ENCODE results near the gene ANXA8. TPM values are rescaled to one million over a fixed set of nuclear protein-coding genes. Genes with fewer than 3 reads are reported as not detected.
"Not testable (repeated sequence)": the region's sequence is repeated elsewhere in the genome, so short reads cannot be mapped to it uniquely, and the experiment has no call there.

The ANXA8 gene
- total RNA-seq, 1 experiment from 2014 or later = not detected

DNA sequence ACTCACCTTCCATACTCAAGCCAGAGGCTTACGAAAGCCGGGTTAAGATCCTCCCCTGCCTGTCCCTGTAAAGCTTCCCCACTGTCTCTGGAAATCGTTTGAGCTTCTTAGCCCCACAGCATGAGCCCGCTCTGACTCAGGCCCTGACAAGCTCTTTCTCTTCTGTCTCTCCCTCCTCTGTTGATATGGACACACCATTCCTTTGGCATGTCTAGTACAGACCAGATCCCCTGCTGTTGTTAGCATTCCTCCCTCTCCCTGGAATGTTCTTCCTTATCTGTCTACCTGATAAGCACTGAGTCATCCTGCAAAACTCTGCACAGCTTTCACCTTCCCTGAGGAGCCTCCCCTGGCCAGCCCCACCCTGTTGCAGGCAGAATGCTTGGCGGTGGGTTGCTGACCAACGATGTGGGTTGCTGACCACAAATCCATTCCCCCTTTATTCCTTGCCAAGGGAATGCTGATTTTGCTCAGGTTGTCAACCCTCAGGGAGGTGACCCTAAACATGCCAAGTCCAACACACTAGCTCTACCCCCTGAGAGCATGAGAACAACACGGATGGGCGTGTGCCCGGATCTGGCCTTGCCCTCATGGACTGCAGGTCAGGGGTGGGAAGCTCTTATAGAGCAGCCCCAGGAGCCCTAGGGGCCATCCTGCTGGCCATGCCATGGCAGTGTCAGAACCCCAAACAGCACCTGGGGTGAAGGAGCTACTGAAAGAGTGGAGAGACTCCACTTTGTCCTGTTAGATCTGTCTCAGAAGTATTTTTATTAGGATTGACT, 21.1 kb downstream of the ANXA8 start:
- not testable (repeated sequence) for DNase-seq (ENCODE audit: low read depth)

DNA sequence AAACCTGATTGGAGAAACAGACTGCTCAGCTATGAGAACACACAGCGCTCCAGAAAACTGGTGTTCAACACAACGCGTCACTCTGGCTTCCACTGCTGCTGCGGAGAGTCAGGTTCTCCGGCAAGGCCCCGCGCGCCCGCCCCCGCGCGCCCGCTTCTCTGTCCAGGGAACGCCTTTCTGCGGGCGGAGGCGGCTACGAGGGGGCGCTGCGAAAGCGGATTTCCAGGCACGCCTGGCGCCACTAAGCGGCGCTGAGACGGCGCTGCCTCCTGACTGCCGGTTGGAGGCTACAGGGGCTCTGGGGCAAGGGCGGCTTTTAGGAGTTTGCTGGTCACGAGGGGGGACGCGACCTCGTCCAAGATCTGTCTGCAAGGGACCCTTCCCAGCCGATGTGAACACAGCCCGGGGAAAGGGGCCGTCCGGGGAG, 22.6 kb downstream of the ANXA8 start:
- DNase-seq (ENCODE audit: low read depth) = peak; percentile 33

- peak; percentile 36 for DNase-seq (ENCODE audit: low read depth)
Measured at GRCh38 chr10:47458466-47459154, 25.3 kb downstream of the ANXA8 start.

DNA sequence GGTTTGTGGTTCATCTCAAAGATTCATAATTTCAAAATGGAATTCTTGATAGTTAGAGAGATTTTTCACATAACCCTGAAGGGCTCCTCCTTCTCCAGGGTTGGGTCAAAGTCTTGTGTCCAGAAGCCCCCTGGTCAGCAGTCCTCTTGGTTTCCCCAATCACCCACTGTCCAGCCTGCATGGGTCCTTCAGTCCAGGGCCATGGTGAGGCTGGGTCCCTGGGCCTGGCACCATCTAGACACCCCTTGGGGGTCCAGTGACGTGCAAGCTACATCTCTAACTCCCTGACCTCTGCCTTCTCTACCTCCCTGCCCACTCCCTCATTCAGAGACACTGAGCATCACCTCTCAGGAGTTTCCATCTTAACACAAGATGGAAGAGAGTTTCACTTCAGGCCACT, 26.1 kb downstream of the ANXA8 start:
- DNase-seq (ENCODE audit: low read depth) = no peak

- no peak for DNase-seq (ENCODE audit: low read depth)
Measured at GRCh38 chr10:47457528-47457820, 26.4 kb downstream of the ANXA8 start.

- DNase-seq (ENCODE audit: low read depth) = no peak
Measured at GRCh38 chr10:47456794-47457527, 27.0 kb downstream of the ANXA8 start.

DNA sequence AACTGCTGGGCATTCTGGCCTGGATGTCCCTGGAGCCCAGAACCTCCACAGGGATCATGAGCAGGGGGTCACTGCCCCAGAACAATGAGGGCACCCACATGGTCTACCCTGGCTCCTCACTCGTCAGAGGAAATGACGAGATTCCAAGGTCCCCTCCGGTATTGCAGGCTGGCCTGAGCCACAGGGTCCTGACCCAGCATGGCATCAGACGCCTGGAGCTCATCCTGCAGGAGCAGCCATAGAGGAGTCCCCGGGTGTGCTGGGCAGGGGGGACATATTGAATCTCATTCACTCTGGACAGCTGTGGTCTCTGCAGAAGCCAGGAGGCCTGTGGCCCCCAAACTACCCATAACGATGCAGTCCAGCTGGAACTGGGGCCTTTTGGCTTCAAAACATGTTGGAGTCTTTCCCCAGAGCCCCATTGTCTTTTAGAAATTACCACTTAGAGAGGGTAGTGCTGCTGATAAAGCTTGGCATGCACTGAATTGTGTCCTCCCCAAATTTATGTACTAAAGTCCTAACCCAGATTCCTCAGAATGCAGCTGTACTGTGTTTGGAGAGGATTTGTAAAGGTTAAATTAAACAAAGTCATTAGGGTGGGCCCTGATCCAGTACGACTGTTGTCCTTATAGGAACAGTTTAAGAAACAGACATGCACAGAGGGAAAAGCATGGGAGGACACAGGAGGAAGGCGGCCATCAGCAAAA, 27.7 kb downstream of the ANXA8 start:
- no peak for DNase-seq (ENCODE audit: low read depth)

- not testable (repeated sequence) for DNase-seq (ENCODE audit: low read depth)
Measured at GRCh38 chr10:47455350-47456078, 28.4 kb downstream of the ANXA8 start.

DNA sequence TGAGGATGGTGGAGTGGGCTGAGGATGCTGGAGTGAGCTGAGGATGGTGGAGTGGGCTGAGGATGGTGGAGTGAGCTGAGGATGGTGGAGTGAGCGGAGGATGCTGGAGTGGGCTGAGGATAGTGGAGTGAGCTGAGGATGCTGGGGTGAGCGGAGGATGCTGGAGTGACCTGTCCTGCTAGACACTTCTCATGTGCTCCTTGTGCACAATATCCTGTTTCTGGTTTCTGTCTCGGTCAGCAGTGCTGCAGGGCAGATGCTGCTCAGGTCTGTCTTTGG, 29.2 kb downstream of the ANXA8 start:
- no peak for DNase-seq (ENCODE audit: low read depth)

- no peak for DNase-seq (ENCODE audit: low read depth)
Measured at GRCh38 chr10:47454008-47454779, 29.7 kb downstream of the ANXA8 start.

DNA sequence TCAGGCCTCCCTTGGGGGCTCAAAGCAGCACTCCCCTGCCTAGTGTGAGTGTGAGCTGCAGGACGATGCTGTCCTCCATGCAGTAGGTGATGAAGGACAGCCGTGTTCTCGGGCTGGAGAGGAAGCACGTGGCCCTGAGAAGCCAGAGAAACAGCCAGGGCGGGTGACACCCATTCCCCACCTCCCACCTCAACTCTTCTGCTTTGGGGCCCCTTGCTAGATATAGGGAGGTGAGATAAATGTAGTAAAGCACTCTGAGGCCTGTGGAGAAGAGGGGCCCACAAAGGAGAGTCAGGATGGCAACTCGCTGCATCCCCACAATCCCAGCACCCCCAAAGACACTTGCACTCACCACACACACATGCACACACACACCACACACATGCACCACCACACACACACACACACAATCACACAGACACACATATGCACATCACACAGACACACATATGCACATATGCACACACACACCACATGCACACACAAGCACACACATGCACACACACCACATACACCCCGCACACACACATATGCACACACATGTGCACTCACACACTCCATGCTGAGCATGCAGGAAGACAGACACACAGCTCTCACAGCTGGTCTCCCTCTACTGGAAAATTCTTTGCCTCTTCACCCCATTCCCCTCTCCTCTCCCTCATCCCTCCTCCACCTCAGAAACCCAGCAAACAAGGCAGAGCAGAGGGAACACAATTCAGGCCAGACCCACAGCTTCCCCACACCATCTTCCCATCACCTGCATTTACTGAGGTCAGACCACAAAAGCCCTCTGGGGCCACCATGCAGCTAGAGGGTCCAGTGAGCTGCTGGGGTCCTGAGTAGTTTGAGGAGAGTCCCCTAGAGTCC, 30.5 kb downstream of the ANXA8 start:
- DNase-seq (ENCODE audit: low read depth) = no peak

GRCh38 chr10:47452495-47453140, 31.3 kb downstream of the ANXA8 start:
- DNase-seq (ENCODE audit: low read depth) = no peak

DNA sequence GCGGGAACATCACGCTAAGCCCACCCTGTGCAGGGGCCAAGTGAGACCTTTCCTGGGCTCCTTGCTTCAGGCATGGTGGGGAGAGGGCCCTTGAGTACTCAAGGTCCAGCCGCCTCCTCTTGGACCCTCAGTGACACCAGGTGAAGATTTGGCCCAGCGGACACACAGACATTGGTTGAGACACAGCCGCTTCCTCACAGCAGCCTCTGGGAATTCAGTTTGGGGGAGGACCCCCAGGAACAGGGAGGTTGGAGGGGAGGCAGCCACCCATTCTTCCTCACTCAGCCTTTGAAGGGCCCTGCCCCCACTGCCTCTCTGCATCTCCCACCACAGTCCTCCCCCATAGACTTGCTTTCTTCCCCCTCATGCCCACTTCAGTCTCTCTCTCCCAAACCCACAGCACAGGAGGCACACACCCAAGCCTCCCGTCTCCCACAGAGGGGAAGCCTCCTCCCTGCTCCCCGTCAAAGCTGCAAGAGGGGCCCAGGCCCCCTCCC, 31.9 kb downstream of the ANXA8 start:
- no peak for DNase-seq (ENCODE audit: low read depth)

GRCh38 chr10:47451273-47451997, 32.5 kb downstream of the ANXA8 start:
- DNase-seq (ENCODE audit: low read depth) = no peak

DNA sequence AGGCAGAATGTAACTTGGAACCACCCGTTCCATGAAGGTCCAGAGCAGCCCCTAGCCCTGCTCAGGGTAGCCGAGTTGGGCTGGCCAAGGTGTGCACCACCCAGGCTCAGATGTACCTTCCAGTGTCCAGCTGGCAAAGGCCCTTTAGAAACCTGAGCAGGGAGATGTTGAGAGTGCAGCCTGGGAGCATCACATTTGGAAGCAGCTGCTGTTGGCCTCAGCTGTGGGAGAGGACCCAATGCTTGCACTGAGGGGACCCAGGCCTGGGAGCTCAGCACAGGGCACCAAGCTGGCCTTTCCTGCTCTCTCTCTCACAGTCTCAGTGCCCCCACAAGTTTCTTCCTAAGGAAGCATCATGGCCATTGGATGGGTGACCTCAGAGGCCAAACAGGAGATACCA, 33.5 kb downstream of the ANXA8 start:
- DNase-seq (ENCODE audit: low read depth) = no peak

GRCh38 chr10:47449979-47450378, 33.9 kb downstream of the ANXA8 start:
- no peak for DNase-seq (ENCODE audit: low read depth)

DNA sequence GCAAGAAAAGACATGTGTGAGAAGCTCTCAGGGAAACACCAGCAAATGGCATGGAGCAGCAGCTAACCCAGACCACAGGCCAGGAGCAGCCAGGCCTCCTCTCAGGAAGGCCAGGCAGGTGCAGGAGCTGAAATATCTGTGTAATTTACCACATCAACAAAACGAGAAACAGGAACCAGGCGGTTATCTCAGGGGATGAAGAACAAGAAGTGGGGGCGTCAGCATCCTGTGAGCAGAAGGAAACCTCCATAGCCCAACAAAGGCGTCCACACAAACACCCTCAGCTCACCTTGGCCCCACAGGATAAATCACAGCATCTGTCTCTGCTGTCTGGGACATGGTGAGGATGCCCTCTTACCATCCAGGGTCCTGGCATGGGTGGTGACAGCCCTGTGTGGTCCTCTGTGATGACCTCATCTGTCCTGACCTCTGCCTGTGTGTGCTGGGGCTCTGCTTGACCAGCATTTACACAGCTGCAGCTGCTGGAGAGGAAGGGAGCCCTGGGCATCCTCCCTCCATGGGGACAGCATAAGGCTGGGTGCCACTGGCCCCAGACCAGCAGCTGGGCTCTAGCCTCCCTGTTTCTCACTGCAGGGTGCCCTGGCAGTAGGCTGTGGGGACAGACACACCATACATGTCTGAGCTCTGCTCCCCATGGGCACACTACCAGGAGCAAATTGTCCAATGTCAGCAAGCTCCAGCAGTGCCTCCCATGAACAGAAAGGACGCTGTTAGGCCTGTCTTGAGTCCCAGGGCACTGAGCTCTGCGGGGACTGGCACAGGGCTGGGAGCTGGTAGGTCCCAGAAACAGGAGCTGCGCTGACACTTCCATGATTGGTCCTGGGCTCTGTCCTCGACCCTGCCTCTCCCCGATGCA, 34.6 kb downstream of the ANXA8 start:
- peak; percentile 19 for DNase-seq (ENCODE audit: low read depth)
